SU-DHL-6 (cell line): Measurements from ENCODE around the gene AFF3.

Experiments
- H2AFZ ChIP-seq: fragments of 200-600 bp; sonication (generic); 2 replicates; pipeline ENCODE4 v1.6.1; 2014; ENCODE audit warnings: low read depth, mild to moderate bottlenecking, moderate library complexity, mixed read lengths, antibody characterized with exemption, low read length; ENCODE audit not compliant: severe bottlenecking
- H3F3A ChIP-seq: fragments of 200-600 bp; shearing (Covaris generic); 2 replicates; pipeline ENCODE4 v1.6.0; 2016; ENCODE audit warnings: antibody characterized with exemption, mild to moderate bottlenecking; ENCODE audit not compliant: insufficient read depth
- H3K27ac ChIP-seq: fragments of 200-600 bp; sonication (generic); 2 replicates; pipeline ENCODE4 v1.5.1; 2016; ENCODE audit warnings: low read depth, mild to moderate bottlenecking, low read length, moderate library complexity, mixed read lengths
- H3K27me3 ChIP-seq: fragments of 200-600 bp; sonication (generic), shearing (Covaris generic); 2 replicates; pipeline ENCODE4 v1.6.0; 2014; ENCODE audit warnings: mild to moderate bottlenecking, low read length
- H3K36me3 ChIP-seq: fragments of 200-600 bp; sonication (generic); 2 replicates; pipeline ENCODE4 v1.6.1; 2014; ENCODE audit warnings: mild to moderate bottlenecking, low read length, mixed read lengths
- H3K4me2 ChIP-seq: fragments of 300-600, 200-600 bp; shearing (Covaris generic), sonication (generic); 2 replicates; pipeline ENCODE4 v1.6.0; 2014; ENCODE audit warnings: low read length, low read depth, mild to moderate bottlenecking; ENCODE audit not compliant: poor library complexity, severe bottlenecking
- H3K4me3 ChIP-seq: fragments of 200-600 bp; sonication (generic); 2 replicates; pipeline ENCODE4 v1.5.1; 2014; ENCODE audit warnings: antibody characterized with exemption, low read length, mild to moderate bottlenecking, mixed read lengths; ENCODE audit not compliant: insufficient read depth, poor library complexity, severe bottlenecking
- H3K79me2 ChIP-seq: fragments of 200-600 bp; sonication (generic); 2 replicates; pipeline ENCODE4 v1.6.1; 2014; ENCODE audit warnings: mild to moderate bottlenecking, low read length, moderate library complexity; ENCODE audit not compliant: insufficient read depth
- H3K9ac ChIP-seq: fragments of 200-600 bp; sonication (generic); 2 replicates; pipeline ENCODE4 v1.7.0; 2014; ENCODE audit warnings: mild to moderate bottlenecking, low read length
- H3K9me2 ChIP-seq: fragments of 200-600 bp; sonication (generic); replicated peaks from 2 replicates; pipeline ENCODE4 v1.6.1; 2014; ENCODE audit warnings: low read length; ENCODE audit not compliant: insufficient read depth
- H3K9me3 ChIP-seq: fragments of 200-600 bp; sonication (generic); 2 replicates; pipeline ENCODE4 v1.6.1; 2014; ENCODE audit warnings: low read length, mixed read lengths; ENCODE audit not compliant: insufficient read depth
- H4K20me1 ChIP-seq: fragments of 200-600 bp; sonication (generic); 2 replicates; pipeline ENCODE4 v1.6.1; 2014; ENCODE audit warnings: low read depth, mild to moderate bottlenecking, antibody characterized with exemption, low read length, moderate library complexity, mixed read lengths
- CTCF ChIP-seq: fragments of 200-600 bp; sonication (generic); IDR thresholded peaks from one replicate; pipeline ENCODE4 v1.5.1; 2017; ENCODE audit warnings: antibody characterized with exemption, mild to moderate bottlenecking, low read length, moderate library complexity; ENCODE audit not compliant: insufficient read depth, poor library complexity, severe bottlenecking
- EZH2phosphoT487 ChIP-seq: fragments of 200-600 bp; sonication (generic), shearing (Covaris generic); conservative IDR thresholded peaks from 2 replicates; pipeline ENCODE4 v1.6.1; 2018; ENCODE audit warnings: mild to moderate bottlenecking, antibody characterized with exemption, low read length, moderate library complexity, mixed read lengths

Gene AFF3

GRCh38 chr2:100011272-100011731 lies 131.1 kb downstream of the AFF3 start:
- Histone ChIP-seq H4K20me1 (0 out of 2 replicates have a peak, but pooled peaks cover 6% of the 10 kb centered on the region), H3K4me2 (no peak overlapping the region), H3K9ac (no peak overlapping the region), H3K36me3 (no peaks in the 10 kb centered on the region), H3F3A (no peaks in the 10 kb centered on the region), H2AFZ (no peak overlapping the region), H3K9me2 (no peaks in the 10 kb centered on the region), H3K4me3 (no peak overlapping the region), H3K27me3 (no peaks in the 10 kb centered on the region), H3K27ac (no peak overlapping the region), H3K79me2 (no peaks in the 10 kb centered on the region), H3K9me3 (no peaks in the 10 kb centered on the region)
- TF ChIP-seq CTCF, result no peak
- TF ChIP-seq EZH2phosphoT487, result no peak

- H3K4me3 ChIP-seq, result no peak overlapping the region
- no peaks in the 10 kb centered on the region for H3K79me2 ChIP-seq
- no peak overlapping the region for H3K4me2 ChIP-seq
- no peak overlapping the region for H2AFZ ChIP-seq
- TF ChIP-seq CTCF (no peak), EZH2phosphoT487 (no peak)
- 0 out of 2 replicates have a peak, but pooled peaks cover 6% of the 10 kb centered on the region for H4K20me1 ChIP-seq
- H3K36me3 ChIP-seq, result peaks cover 4% of the 10 kb centered on the region
- H3K27me3 ChIP-seq, result no peaks in the 10 kb centered on the region
- no peaks in the 10 kb centered on the region for H3K9me2 ChIP-seq
- no peak overlapping the region for H3K27ac ChIP-seq
- no peaks in the 10 kb centered on the region for H3K9me3 ChIP-seq
- no peaks in the 10 kb centered on the region for H3F3A ChIP-seq
- H3K9ac ChIP-seq, result no peak overlapping the region
Measured at GRCh38 chr2:100010606-100011005, 131.8 kb downstream of the AFF3 start.

- no peaks in the 10 kb centered on the region for H3K9me3 ChIP-seq
- no peak overlapping the region for H3K27ac ChIP-seq
Measured at GRCh38 chr2:100009743-100010142, 132.6 kb downstream of the AFF3 start.

More at GRCh38 chr2:100009743-100010142, 132.6 kb downstream of the AFF3 start:
- H3K27me3 ChIP-seq, result no peaks in the 10 kb centered on the region
- no peak overlapping the region for H3K9ac ChIP-seq
- H2AFZ ChIP-seq, result no peak overlapping the region
- no peaks in the 10 kb centered on the region for H3F3A ChIP-seq
- no peaks in the 10 kb centered on the region for H3K79me2 ChIP-seq
- no peaks in the 10 kb centered on the region for H3K9me2 ChIP-seq
- H3K36me3 ChIP-seq, result peaks cover 8% of the 10 kb centered on the region
- TF ChIP-seq EZH2phosphoT487 (no peak), CTCF (no peak)
- 0 out of 2 replicates have a peak, but pooled peaks cover 6% of the 10 kb centered on the region for H4K20me1 ChIP-seq
- H3K4me2 ChIP-seq, result no peak overlapping the region
- no peak overlapping the region for H3K4me3 ChIP-seq
